ENCODE data around the gene KRT82.

KRT82 gene

GRCh38 chr12:52432559-52433207 lies 26.5 kb upstream of the KRT82 start:
- DNase-seq (ENCODE audit: low spot score), result peak; percentile 9
- peaks cover 31% of the 10 kb centered on the region for H3K4me1 ChIP-seq (ENCODE audit: insufficient read depth, poor library complexity, severe bottlenecking)
- H3K4me3 ChIP-seq (ENCODE audit: severe bottlenecking), result no peak overlapping the region
- TF ChIP-seq, protein P1, sequence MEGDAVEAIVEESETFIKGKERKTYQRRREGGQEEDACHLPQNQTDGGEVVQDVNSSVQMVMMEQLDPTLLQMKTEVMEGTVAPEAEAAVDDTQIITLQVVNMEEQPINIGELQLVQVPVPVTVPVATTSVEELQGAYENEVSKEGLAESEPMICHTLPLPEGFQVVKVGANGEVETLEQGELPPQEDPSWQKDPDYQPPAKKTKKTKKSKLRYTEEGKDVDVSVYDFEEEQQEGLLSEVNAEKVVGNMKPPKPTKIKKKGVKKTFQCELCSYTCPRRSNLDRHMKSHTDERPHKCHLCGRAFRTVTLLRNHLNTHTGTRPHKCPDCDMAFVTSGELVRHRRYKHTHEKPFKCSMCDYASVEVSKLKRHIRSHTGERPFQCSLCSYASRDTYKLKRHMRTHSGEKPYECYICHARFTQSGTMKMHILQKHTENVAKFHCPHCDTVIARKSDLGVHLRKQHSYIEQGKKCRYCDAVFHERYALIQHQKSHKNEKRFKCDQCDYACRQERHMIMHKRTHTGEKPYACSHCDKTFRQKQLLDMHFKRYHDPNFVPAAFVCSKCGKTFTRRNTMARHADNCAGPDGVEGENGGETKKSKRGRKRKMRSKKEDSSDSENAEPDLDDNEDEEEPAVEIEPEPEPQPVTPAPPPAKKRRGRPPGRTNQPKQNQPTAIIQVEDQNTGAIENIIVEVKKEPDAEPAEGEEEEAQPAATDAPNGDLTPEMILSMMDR (IDR thresholded peaks at IDR 0.05; ENCODE audit: poor library complexity, severe bottlenecking), result no peak
- ATAC-seq (ENCODE audit: low read depth), result no peak
- H3K27me3 ChIP-seq (ENCODE audit: insufficient read depth, poor library complexity, severe bottlenecking), result no peaks in the 10 kb centered on the region
- no peaks in the 10 kb centered on the region for H3K36me3 ChIP-seq (ENCODE audit: low read depth)
- H3K27ac ChIP-seq (ENCODE audit: poor library complexity, severe bottlenecking), result no peak overlapping the region
- H3K9me3 ChIP-seq (ENCODE audit: severe bottlenecking), result no peaks in the 10 kb centered on the region

GRCh38 chr12:52428121-52428520 lies 22.0 kb upstream of the KRT82 start:
- Histone ChIP-seq H3K27me3 (ENCODE audit: insufficient read depth, poor library complexity, severe bottlenecking) (no peaks in the 10 kb centered on the region), H3K27ac (ENCODE audit: poor library complexity, severe bottlenecking) (no peak overlapping the region), H3K4me1 (ENCODE audit: insufficient read depth, poor library complexity, severe bottlenecking) (peaks cover 3% of the 10 kb centered on the region), H3K4me3 (ENCODE audit: severe bottlenecking) (no peak overlapping the region), H3K9me3 (ENCODE audit: severe bottlenecking) (no peaks in the 10 kb centered on the region), H3K36me3 (ENCODE audit: low read depth) (no peaks in the 10 kb centered on the region)
- ATAC-seq (ENCODE audit: low read depth), result no peak
- TF ChIP-seq, protein P1 (IDR thresholded peaks at IDR 0.05; ENCODE audit: poor library complexity, severe bottlenecking), result no peak
- no peak for DNase-seq (ENCODE audit: low spot score)

DNA sequence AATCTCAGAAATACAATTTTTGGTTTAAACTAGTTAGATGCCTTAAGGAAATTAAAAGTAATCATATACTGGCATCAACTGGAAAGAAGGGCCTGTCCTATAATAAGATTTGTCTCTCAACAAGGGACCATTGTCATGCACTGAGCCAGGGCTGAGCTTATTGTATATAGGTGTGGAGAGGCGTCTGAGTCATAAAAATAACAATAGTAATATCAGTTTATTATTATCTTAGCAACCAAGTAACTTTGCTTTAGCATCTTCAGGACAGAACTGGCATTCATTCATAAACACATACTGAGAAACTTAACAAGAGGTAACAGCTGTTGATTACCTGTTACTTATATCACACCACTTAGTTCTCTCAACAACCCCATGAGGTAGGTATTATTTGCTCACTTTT lies 20.9 kb upstream of the KRT82 start:
- no peak overlapping the region for H3K4me3 ChIP-seq (ENCODE audit: severe bottlenecking)
- no peaks in the 10 kb centered on the region for H3K36me3 ChIP-seq (ENCODE audit: low read depth)
- no peak overlapping the region for H3K27ac ChIP-seq (ENCODE audit: poor library complexity, severe bottlenecking)
- TF ChIP-seq, protein P1 (IDR thresholded peaks at IDR 0.05; ENCODE audit: poor library complexity, severe bottlenecking), result no peak
- H3K9me3 ChIP-seq (ENCODE audit: severe bottlenecking), result no peaks in the 10 kb centered on the region
- ATAC-seq (ENCODE audit: low read depth), result peak; percentile 69
- no peak for DNase-seq (ENCODE audit: low spot score)
- H3K4me1 ChIP-seq (ENCODE audit: insufficient read depth, poor library complexity, severe bottlenecking), result peaks cover 3% of the 10 kb centered on the region
- H3K27me3 ChIP-seq (ENCODE audit: insufficient read depth, poor library complexity, severe bottlenecking), result no peaks in the 10 kb centered on the region

DNA sequence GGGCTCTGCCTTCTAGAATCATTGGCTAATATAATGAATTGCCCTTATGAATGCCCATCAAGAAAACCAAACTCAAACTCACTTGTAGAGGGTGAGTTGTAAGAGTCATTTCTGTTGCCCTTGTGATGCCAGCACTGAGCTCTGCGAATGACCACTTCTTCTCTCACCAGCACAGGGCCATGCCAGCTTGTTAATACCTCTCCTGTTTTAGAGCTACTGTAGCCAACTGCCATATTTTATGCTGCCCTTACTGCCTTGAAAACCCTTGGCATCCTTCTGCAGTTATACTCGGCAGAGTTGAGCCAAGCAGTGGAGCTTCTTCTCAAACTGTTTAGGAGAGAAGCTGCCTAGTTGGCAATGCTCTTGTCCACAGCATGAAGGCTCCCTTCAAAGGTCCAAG lies 19.9 kb upstream of the KRT82 start:
- ATAC-seq (ENCODE audit: low read depth) (no peak), DNase-seq (ENCODE audit: low spot score) (no peak)
- Histone ChIP-seq H3K4me3 (ENCODE audit: severe bottlenecking) (no peak overlapping the region), H3K36me3 (ENCODE audit: low read depth) (no peaks in the 10 kb centered on the region), H3K4me1 (ENCODE audit: insufficient read depth, poor library complexity, severe bottlenecking) (peaks cover 3% of the 10 kb centered on the region), H3K27ac (ENCODE audit: poor library complexity, severe bottlenecking) (no peak overlapping the region), H3K9me3 (ENCODE audit: severe bottlenecking) (no peaks in the 10 kb centered on the region), H3K27me3 (ENCODE audit: insufficient read depth, poor library complexity, severe bottlenecking) (no peaks in the 10 kb centered on the region)
- TF ChIP-seq, protein P1 (IDR thresholded peaks at IDR 0.05; ENCODE audit: poor library complexity, severe bottlenecking), result no peak

DNA sequence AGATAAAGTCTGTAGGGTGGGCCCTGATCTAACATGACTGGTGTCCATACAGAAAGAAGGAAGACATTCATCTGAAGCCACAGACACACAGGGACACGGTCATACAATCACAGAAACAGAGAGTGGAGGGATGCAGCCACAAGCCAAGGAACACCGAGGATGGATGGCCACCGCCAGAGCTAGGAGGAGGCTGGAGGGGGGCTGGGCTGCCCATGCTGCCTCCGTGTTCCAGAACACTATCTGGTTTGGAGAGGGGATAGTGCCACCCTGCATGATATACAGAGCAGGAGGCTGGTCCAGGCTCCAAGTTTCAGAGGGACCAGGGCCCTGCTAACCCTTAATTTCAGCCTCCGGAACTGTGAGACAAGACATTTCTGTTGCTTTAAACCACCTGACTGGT lies 19.3 kb upstream of the KRT82 start:
- Histone ChIP-seq H3K4me3 (ENCODE audit: severe bottlenecking) (no peak overlapping the region), H3K27ac (ENCODE audit: poor library complexity, severe bottlenecking) (no peak overlapping the region), H3K9me3 (ENCODE audit: severe bottlenecking) (no peaks in the 10 kb centered on the region), H3K36me3 (ENCODE audit: low read depth) (no peaks in the 10 kb centered on the region), H3K4me1 (ENCODE audit: insufficient read depth, poor library complexity, severe bottlenecking) (peaks cover 3% of the 10 kb centered on the region), H3K27me3 (ENCODE audit: insufficient read depth, poor library complexity, severe bottlenecking) (no peaks in the 10 kb centered on the region)
- ATAC-seq (ENCODE audit: low read depth) (no peak), DNase-seq (ENCODE audit: low spot score) (no peak)
- TF ChIP-seq, protein P1 (IDR thresholded peaks at IDR 0.05; ENCODE audit: poor library complexity, severe bottlenecking), result no peak

All from RWPE2 (cell line).